HG03521 (cell line): ENCODE results near the gene TNFAIP2.

Experiments used
- ATAC-seq: cut with Tn5 transposase; IDR thresholded peaks from one replicate; pipeline ENCODE4 v1.9.1; 2021; ENCODE audit warnings: mild to moderate bottlenecking, moderate library complexity; ENCODE audit not compliant: unreplicated experiment

Gene TNFAIP2

GRCh38 chr14:103121121-103121845 is 2.0 kb upstream of the TNFAIP2 start:
- no peak for ATAC-seq

GRCh38 chr14:103121846-103122584 is 1.2 kb upstream of the TNFAIP2 start:
- ATAC-seq, result no peak

GRCh38 chr14:103122585-103122946 is 695 bp upstream of the TNFAIP2 start:
- ATAC-seq, result no peak

GRCh38 chr14:103123634-103124500 is 606 bp downstream of the TNFAIP2 start:
- ATAC-seq, result no peak

GRCh38 chr14:103124501-103125001 is 1.3 kb downstream of the TNFAIP2 start:
- no peak for ATAC-seq

GRCh38 chr14:103125098-103126070 is 2.1 kb downstream of the TNFAIP2 start:
- no peak for ATAC-seq

GRCh38 chr14:103126088-103126872 is 3.0 kb downstream of the TNFAIP2 start:
- ATAC-seq, result no peak

GRCh38 chr14:103126873-103127304 is 3.6 kb downstream of the TNFAIP2 start:
- no peak for ATAC-seq

- ATAC-seq, result no peak
Measured at GRCh38 chr14:103127356-103127755, 4.1 kb downstream of the TNFAIP2 start.

GRCh38 chr14:103127861-103128598 is 4.8 kb downstream of the TNFAIP2 start:
- no peak for ATAC-seq

GRCh38 chr14:103128631-103129300 is 5.5 kb downstream of the TNFAIP2 start:
- no peak for ATAC-seq

- ATAC-seq, result no peak
Measured at GRCh38 chr14:103129301-103130016, 6.2 kb downstream of the TNFAIP2 start.

GRCh38 chr14:103130017-103130764 is 6.9 kb downstream of the TNFAIP2 start:
- ATAC-seq, result no peak

- ATAC-seq, result no peak
Measured at GRCh38 chr14:103130965-103131364, 7.7 kb downstream of the TNFAIP2 start.

GRCh38 chr14:103131580-103131979 is 8.3 kb downstream of the TNFAIP2 start:
- ATAC-seq, result no peak

- ATAC-seq, result no peak
Measured at GRCh38 chr14:103132381-103133209, 9.3 kb downstream of the TNFAIP2 start.
